ENCODE measurements around the gene PGPEP1.
A peak's percentile ranks its signal among the peaks of the same experiment; 100 is the strongest.
"Not testable (repeated sequence)": the region's sequence is repeated elsewhere in the genome, so short reads cannot be mapped to it uniquely, and the experiment has no call there.

Gene PGPEP1

GRCh38 chr19:18391509-18392075, 51.2 kb downstream of the PGPEP1 start:
- DNase-seq (ENCODE audit: low spot score), result no peak

GRCh38 chr19:18392417-18392816, 52.0 kb downstream of the PGPEP1 start:
- DNase-seq (ENCODE audit: low spot score), result no peak

- no peak for DNase-seq (ENCODE audit: low spot score)
Observed at GRCh38 chr19:18392926-18393325, 52.5 kb downstream of the PGPEP1 start.

GRCh38 chr19:18393836-18394235, 53.4 kb downstream of the PGPEP1 start:
- DNase-seq (ENCODE audit: low spot score), result no peak

GRCh38 chr19:18396471-18397241, 56.3 kb downstream of the PGPEP1 start:
- DNase-seq (ENCODE audit: low spot score), result no peak

GRCh38 chr19:18397242-18398202, 57.1 kb downstream of the PGPEP1 start, which contains the start of gene LRRC25:
Gene LRRC25 (minus strand): TSS chr19:18397622. CDS start chr19:18396963, 659 bp downstream.
- peak; percentile 23 for DNase-seq (ENCODE audit: low spot score)

- DNase-seq (ENCODE audit: low spot score), result no peak
Observed at GRCh38 chr19:18399008-18399407, 58.6 kb downstream of the PGPEP1 start.

GRCh38 chr19:18401580-18402112, 61.2 kb downstream of the PGPEP1 start:
- no peak for DNase-seq (ENCODE audit: low spot score)

GRCh38 chr19:18402455-18403248, 62.3 kb downstream of the PGPEP1 start:
- not testable (repeated sequence) for DNase-seq (ENCODE audit: low spot score)

GRCh38 chr19:18405754-18406153, 65.4 kb downstream of the PGPEP1 start:
- not testable (repeated sequence) for DNase-seq (ENCODE audit: low spot score)

GRCh38 chr19:18406749-18407148, 66.4 kb downstream of the PGPEP1 start:
- DNase-seq (ENCODE audit: low spot score), result no peak

GRCh38 chr19:18408053-18408476, 67.7 kb downstream of the PGPEP1 start:
- DNase-seq (ENCODE audit: low spot score), result no peak

GRCh38 chr19:18412610-18413239, 72.3 kb downstream of the PGPEP1 start:
- no peak for DNase-seq (ENCODE audit: low spot score)

GRCh38 chr19:18414504-18415177, 74.2 kb downstream of the PGPEP1 start:
- no peak for DNase-seq (ENCODE audit: low spot score)

- no peak for DNase-seq (ENCODE audit: low spot score)
Observed at GRCh38 chr19:18415178-18415867, 74.9 kb downstream of the PGPEP1 start.

GRCh38 chr19:18416778-18417249, 76.4 kb downstream of the PGPEP1 start:
- DNase-seq (ENCODE audit: low spot score), result peak; percentile 83

GRCh38 chr19:18417250-18418028, 77.0 kb downstream of the PGPEP1 start:
- DNase-seq (ENCODE audit: low spot score), result peak; percentile 42

GRCh38 chr19:18418029-18418482, 77.7 kb downstream of the PGPEP1 start:
- DNase-seq (ENCODE audit: low spot score), result no peak

Data from CD4-positive, alpha-beta T cell treated with Interleukin-2 at 100 ng/mL for 4 hours (primary cell).